AG09309 (cell line): ENCODE data around the gene NSMCE1.

Source experiments
- DNase-seq: peaks from one replicate; pipeline ENCODE4 v3.0.0-alpha.2; 2010; ENCODE audit warnings: low read depth
- H3K4me3 ChIP-seq: 2 replicates; pipeline ENCODE4 v1.5.1; 2011; ENCODE audit warnings: mild to moderate bottlenecking, low read depth, low read length, moderate library complexity; ENCODE audit not compliant: control insufficient read depth
- TF ChIP-seq, protein P1 (sequence below): IDR thresholded peaks from 2 replicates; pipeline ENCODE4 v1.5.1; 2011; ENCODE audit warnings: mild to moderate bottlenecking, low read depth, low read length, inconsistent platforms; ENCODE audit not compliant: insufficient read depth, control insufficient read depth; ENCODE audit errors: missing control alignments

Gene NSMCE1

DNA sequence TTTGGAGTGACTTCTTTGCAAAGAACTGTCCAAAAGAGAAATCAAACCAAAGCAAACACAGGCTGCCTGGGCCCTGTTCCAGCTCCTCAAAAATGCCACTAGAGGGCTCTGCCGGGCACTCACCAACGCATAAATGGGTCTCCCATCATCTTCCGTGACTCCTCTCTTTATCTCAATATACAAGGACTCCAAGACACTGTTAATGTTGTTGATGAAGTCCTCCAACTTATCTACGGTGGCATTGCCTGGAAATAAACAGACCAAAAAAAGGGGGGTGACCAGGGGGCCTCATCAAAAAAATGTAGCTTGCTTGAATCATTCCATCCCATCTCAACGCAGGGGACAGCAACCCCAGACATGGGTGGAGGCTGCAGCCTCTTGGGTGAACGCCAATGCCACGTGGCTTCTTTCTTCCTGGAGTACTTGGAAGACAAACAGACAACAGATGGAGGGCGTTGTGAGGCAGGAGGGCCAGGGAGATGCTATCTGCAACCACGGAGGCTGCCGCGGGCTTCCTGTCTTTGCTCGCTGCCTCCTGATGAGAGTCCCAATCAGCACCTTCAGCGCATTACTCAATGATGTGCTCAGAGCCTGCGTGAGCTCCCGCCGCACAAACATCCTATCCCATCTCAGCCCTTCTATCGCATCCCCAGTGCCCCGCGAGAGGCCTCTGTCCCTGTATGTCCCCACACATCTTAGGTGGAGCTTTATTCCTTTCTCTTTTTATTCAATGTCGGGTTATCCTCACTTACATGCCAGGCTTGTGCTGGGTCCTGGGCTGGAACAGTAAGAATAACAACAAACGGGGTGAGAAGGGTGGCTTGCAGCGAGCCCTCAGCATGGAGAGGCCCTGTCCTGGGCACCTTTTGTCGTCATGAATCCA is 33.3 kb downstream of the NSMCE1 start:
- TF ChIP-seq, protein P1, sequence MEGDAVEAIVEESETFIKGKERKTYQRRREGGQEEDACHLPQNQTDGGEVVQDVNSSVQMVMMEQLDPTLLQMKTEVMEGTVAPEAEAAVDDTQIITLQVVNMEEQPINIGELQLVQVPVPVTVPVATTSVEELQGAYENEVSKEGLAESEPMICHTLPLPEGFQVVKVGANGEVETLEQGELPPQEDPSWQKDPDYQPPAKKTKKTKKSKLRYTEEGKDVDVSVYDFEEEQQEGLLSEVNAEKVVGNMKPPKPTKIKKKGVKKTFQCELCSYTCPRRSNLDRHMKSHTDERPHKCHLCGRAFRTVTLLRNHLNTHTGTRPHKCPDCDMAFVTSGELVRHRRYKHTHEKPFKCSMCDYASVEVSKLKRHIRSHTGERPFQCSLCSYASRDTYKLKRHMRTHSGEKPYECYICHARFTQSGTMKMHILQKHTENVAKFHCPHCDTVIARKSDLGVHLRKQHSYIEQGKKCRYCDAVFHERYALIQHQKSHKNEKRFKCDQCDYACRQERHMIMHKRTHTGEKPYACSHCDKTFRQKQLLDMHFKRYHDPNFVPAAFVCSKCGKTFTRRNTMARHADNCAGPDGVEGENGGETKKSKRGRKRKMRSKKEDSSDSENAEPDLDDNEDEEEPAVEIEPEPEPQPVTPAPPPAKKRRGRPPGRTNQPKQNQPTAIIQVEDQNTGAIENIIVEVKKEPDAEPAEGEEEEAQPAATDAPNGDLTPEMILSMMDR, result peak; percentile 93
- DNase-seq, result no peak
- H3K4me3 ChIP-seq, result no peak overlapping the region

DNA sequence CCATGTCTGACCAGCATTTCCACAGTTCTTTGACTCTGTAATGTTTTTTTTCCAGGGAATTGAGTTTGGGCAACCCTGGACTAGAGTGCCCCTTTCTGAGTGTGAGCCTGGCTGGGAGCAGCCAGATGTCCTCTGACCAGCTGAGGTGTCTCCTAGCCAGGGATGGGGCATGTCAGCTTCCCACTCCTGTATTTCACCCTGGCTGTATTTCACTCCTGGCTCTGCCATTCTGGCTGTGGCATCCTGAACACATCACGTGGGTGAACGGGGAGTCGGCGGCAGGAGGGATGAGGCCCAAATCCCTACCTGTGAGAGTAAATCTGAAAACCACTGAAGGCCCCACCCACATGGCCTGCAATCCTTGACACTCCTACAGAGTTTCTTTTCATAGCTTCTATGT is 34.0 kb downstream of the NSMCE1 start:
- H3K4me3 ChIP-seq, result no peak overlapping the region
- no peak for DNase-seq
- TF ChIP-seq, protein P1, result no peak

DNA sequence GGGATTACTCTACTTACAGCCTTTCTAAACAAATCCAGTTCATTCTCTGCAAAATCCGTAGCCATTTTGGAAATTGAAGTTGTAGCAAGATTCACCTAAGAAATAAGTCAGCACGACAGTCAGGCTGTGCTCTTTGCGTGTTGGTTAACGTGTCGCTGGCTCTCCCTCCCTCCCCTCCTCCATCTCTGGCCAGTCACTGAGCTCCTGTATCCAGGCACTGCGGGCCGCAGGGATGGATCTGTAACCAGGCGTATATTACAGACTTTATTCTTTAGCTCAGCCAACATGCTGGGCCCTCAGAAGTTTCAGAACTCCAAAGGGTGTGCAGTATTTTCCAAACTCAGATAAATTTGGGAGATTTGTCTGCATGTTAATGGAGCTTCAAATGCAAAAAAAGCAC is 34.4 kb downstream of the NSMCE1 start:
- DNase-seq, result no peak
- H3K4me3 ChIP-seq, result no peak overlapping the region
- TF ChIP-seq, protein P1, result no peak

DNA sequence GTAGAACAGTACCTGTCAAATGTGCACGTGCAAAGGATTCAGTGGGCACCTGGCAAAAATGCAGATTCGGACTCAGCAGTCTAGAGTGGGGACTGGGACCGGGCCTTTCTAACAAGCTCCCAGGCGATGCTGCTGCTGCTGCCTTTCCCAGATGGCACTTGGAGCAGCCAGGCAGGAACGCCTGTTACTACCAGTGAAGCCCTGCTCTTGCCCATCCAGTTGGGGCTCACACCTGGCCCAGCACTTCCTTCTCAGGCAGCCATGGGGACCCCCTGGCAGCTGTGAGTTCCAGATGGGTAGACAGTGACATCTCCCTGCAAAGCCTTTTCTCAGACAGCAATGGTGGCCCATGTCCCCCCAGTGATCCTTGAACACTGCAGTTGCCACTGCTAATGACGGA is 34.8 kb downstream of the NSMCE1 start:
- no peak for DNase-seq
- TF ChIP-seq, protein P1, result no peak
- H3K4me3 ChIP-seq, result no peak overlapping the region

DNA sequence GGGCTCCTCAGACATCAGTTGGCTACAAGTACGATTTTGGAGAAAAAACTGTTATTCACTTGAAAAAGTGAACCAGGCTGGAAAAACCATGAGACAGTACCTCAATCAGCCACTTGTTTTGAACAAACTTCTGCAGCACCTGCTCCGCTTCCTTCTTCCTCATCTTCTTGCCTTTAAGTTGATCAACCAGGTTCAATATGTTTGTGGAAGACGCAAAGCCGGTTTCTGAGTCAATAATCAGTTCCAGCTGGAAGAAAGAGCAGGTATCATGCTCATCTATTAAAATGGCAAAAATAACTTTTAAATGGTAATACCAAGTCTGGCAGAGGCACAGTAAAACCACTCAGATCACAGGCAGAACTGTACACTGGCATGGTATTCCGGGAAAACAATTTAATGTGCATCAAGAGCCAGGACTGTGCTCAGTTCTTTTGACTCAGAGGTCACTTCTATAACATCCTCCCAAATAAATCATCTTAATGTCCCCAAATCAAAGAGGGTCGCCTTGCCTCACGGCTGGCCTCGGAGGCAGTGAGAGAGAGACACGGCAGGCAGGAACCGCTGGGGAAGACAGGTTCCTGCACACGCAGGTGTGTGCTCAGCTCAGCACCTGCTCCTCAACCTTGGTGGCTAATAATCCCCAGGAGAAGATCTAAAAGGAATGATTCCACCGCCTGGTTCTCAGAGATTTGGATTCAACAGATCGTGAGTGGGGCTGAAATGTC is 35.5 kb downstream of the NSMCE1 start:
- TF ChIP-seq, protein P1, result no peak
- H3K4me3 ChIP-seq, result no peak overlapping the region
- no peak for DNase-seq

DNA sequence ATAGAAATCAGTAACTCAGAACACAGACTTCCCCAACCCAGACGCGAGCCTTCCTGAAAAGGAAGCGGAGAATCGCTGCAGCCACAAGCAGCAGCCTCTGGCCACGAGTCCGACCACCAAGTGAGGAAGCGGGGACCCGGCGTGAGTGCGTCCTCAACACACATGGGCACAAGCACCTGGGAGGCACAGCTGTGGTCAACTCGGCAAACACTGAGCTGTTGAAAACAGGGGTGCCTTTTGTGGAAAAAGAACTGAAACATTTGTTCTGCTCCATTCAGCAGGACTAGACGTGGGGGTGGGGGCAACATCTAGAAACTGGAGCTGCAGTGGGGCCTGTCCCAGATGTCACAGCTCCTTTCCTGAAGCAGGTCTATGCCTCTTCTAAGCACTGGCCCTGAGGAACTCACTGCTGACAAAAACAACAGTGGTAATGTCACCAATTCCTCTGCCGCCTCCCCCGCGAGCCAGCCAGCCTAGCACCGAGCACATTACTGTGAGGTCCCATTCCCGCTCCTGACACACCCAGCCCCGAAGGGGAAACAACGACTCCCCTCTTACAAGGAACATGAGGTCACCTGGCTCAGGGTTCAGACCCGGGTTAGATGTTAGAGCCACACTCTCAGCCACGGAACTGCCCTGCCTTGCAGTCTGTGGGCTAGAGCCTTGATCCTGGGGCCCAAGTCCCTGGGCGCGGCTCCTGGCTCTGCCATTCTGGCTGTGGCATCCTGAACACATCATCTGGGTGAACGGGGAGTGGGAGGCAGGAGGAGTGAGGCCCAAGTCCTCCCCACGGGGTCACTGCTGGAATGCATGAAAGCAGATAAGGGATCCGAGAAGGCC is 36.3 kb downstream of the NSMCE1 start:
- no peak overlapping the region for H3K4me3 ChIP-seq
- DNase-seq, result no peak
- TF ChIP-seq, protein P1, result no peak
